A673 (cell line): ENCODE data around the gene ATXN2. TPM values are rescaled to one million over a fixed set of nuclear protein-coding genes. Genes with fewer than 3 reads are reported as not detected.

Experiments used
- BruUV-seq: library from RNA; stranded (reverse); fragments of 400-500 nt; replicated peaks from 2 replicates; lab custom pipeline; 2021; lab: Mats Ljungman, UMichigan
- CTCF ChIA-PET: fragments of 300-600 bp; sonication (Branson Sonifier 250); formaldehyde crosslinking; loops from one replicate; lab custom pipeline; 2022; ENCODE audit warnings: antibody characterized with exemption; lab: Charles Lee
- POLR2A ChIA-PET: fragments of 300-600 bp; sonication (Branson Sonifier 250); formaldehyde crosslinking; loops from one replicate; lab custom pipeline; 2022; ENCODE audit warnings: antibody characterized with exemption; ENCODE audit not compliant: low non-redundant PET; lab: Charles Lee
- DNase-seq: peaks from one replicate; pipeline ENCODE4 v3.0.0-alpha.2; 2015; ENCODE audit warnings: low spot score
- H3K27ac ChIP-seq: fragments of 200-600 bp; sonication (generic); 2 replicates; pipeline ENCODE4 v1.5.1; 2016; ENCODE audit warnings: mixed run types, low read depth, mild to moderate bottlenecking, mixed read lengths, antibody characterized with exemption, low read length; ENCODE audit not compliant: poor library complexity, severe bottlenecking
- H3K27me3 ChIP-seq: fragments of 200-600 bp; sonication (generic); replicated peaks from 2 replicates; pipeline ENCODE4 v1.6.1; 2017; ENCODE audit warnings: mixed run types, low read depth, mild to moderate bottlenecking, mixed read lengths, antibody characterized with exemption, low read length; ENCODE audit not compliant: insufficient read depth, poor library complexity
- H3K36me3 ChIP-seq: fragments of 200-600 bp; sonication (generic); 2 replicates; pipeline ENCODE4 v1.6.1; 2016; ENCODE audit warnings: mixed run types, mild to moderate bottlenecking, mixed read lengths, antibody characterized with exemption, low read length; ENCODE audit not compliant: insufficient read depth, poor library complexity, severe bottlenecking
- H3K4me1 ChIP-seq: fragments of 200-600 bp; sonication (generic); 2 replicates; pipeline ENCODE4 v1.6.1; 2017; ENCODE audit warnings: mixed run types, mild to moderate bottlenecking, mixed read lengths, antibody characterized with exemption, low read length; ENCODE audit not compliant: insufficient read depth, poor library complexity, severe bottlenecking
- H3K4me3 ChIP-seq: fragments of 200-600 bp; sonication (generic); 2 replicates; pipeline ENCODE4 v1.5.1; 2016; ENCODE audit warnings: low read depth, mixed run types, mild to moderate bottlenecking, mixed read lengths, low read length; ENCODE audit not compliant: poor library complexity, severe bottlenecking
- H3K9me3 ChIP-seq: fragments of 200-600 bp; sonication (generic); 2 replicates; pipeline ENCODE4 v1.6.1; 2016; ENCODE audit warnings: mixed run types, low read depth, mild to moderate bottlenecking, mixed read lengths, antibody characterized with exemption, low read length; ENCODE audit not compliant: poor library complexity, severe bottlenecking
- CTCF ChIP-seq: fragments of 300-800, 200-600 bp; sonication (generic); conservative IDR thresholded peaks from 2 replicates; pipeline ENCODE4 v1.5.1; 2017; ENCODE audit warnings: low read depth, mild to moderate bottlenecking, antibody characterized with exemption, low read length, moderate library complexity, mixed read lengths
- EZH2 ChIP-seq: fragments of 200-600 bp; sonication (generic); IDR thresholded peaks from 2 replicates; pipeline ENCODE4 v1.6.1; 2017; ENCODE audit warnings: borderline replicate concordance, low read depth, mild to moderate bottlenecking, mixed read lengths, antibody characterized with exemption, low read length; ENCODE audit not compliant: poor library complexity, severe bottlenecking
- intact Hi-C: fragments of 100-400 bp; cut with micrococcal nuclease; formaldehyde crosslinking; loops from one replicate; pipeline ENCODE4 v1.10.0; 2022; ENCODE audit not compliant: unreplicated experiment
- total RNA-seq: library from RNA; stranded (reverse); gene quantifications from 2 replicates; pipeline ENCODE4 v1.2.3, GENCODE V29; 2021

Gene ATXN2
- total RNA-seq, 1 experiment from 2014 or later, result 94.4 TPM

- no peaks in the 10 kb centered on the region for H3K36me3 ChIP-seq
- no peaks in the 10 kb centered on the region for H3K9me3 ChIP-seq
- no peak overlapping the region for H3K4me3 ChIP-seq
- intact Hi-C loops, result no loop called here
- TF ChIP-seq EZH2, result no peak
- TF ChIP-seq CTCF, result no peak
- ChIA-PET CTCF (no interaction called here), POLR2A (no interaction called here)
- H3K27me3 ChIP-seq, result no peaks in the 10 kb centered on the region
- DNase-seq, result no peak
- BruUV-seq, result no TSS peak
- no peaks in the 10 kb centered on the region for H3K4me1 ChIP-seq
- no peak overlapping the region for H3K27ac ChIP-seq
Measured at GRCh38 chr12:111580119-111580425, 19.0 kb downstream of the ATXN2 start.

- intact Hi-C loops, result no loop called here
Measured at GRCh38 chr12:111578971-111579340, 20.2 kb downstream of the ATXN2 start.

GRCh38 chr12:111578276-111578970 is 20.7 kb downstream of the ATXN2 start:
- Histone ChIP-seq H3K27ac (no peak overlapping the region), H3K4me1 (no peaks in the 10 kb centered on the region), H3K9me3 (no peaks in the 10 kb centered on the region), H3K4me3 (no peak overlapping the region), H3K27me3 (no peaks in the 10 kb centered on the region), H3K36me3 (no peaks in the 10 kb centered on the region)
- ChIA-PET CTCF (no interaction called here), POLR2A (no interaction called here)
- DNase-seq, result no peak
- TF ChIP-seq EZH2 (no peak), CTCF (no peak)
- no TSS peak for BruUV-seq
- intact Hi-C loops, result no loop called here

More at GRCh38 chr12:111578971-111579340, 20.2 kb downstream of the ATXN2 start:
- Histone ChIP-seq H3K4me1 (no peaks in the 10 kb centered on the region), H3K27me3 (no peaks in the 10 kb centered on the region), H3K4me3 (no peak overlapping the region), H3K9me3 (no peaks in the 10 kb centered on the region), H3K27ac (no peak overlapping the region), H3K36me3 (no peaks in the 10 kb centered on the region)
- BruUV-seq, result no TSS peak
- TF ChIP-seq CTCF (no peak), EZH2 (no peak)
- CTCF ChIA-PET, result interaction anchor here (0.7 kb wide), 1 partner anchor 16 kb away, joined by 4 read pairs; no protein-coding TSS in a partner anchor
- POLR2A ChIA-PET, result no interaction called here
- no peak for DNase-seq
